Transverse colon (tissue), 4 donors: Measurements from ENCODE around the gene MYH10. TPM values are rescaled to one million over a fixed set of nuclear protein-coding genes. Genes with fewer than 3 reads are reported as not detected.
"Not testable (repeated sequence)": the region's sequence is repeated elsewhere in the genome, so short reads cannot be mapped to it uniquely, and the experiment has no call there.

Source experiments
- DNase-seq: peaks from one replicate; pipeline ENCODE4 v3.0.0-alpha.2; 2019
- H3K27ac ChIP-seq, 4 donors: fragments of 200-600 bp; sonication (generic); 2 replicates each; pipeline ENCODE4 v1.5.1; 2016 to 2018; ENCODE audit warnings: inconsistent platforms in 4 of 4
- H3K27me3 ChIP-seq: fragments of 200-600 bp; sonication (generic); 2 replicates; pipeline ENCODE4 v1.5.1; 2017; ENCODE audit warnings: inconsistent platforms
- H3K36me3 ChIP-seq, 4 donors: fragments of 200-600 bp; sonication (generic); 2 replicates each; pipeline ENCODE4 v1.5.1; 2017 to 2019; ENCODE audit warnings: inconsistent platforms in 4 of 4
- H3K4me1 ChIP-seq, 4 donors: fragments of 200-600 bp; sonication (generic); 2 replicates each; pipeline ENCODE4 v1.5.1; 2017 to 2020; ENCODE audit warnings: inconsistent platforms in 4 of 4
- H3K4me3 ChIP-seq, 4 donors: fragments of 200-600 bp; sonication (generic); 1 replicate in 1 of 4; 2 replicates in 3 of 4; pipeline versions ENCODE4 v1.5.1 to v1.6.1; 2017 to 2019; ENCODE audit warnings: inconsistent platforms in 4 of 4
- H3K9me3 ChIP-seq, 2 donors: fragments of 200-600 bp; sonication (generic); 2 replicates each; pipeline ENCODE4 v1.5.1; 2017 to 2019; ENCODE audit warnings: inconsistent platforms in 2 of 2
- CTCF ChIP-seq, 5 experiments: fragments of 200-600 bp in 3 of 5; fragments of 450-650 bp in 2 of 5; sonication (generic) in 3 of 5; IDR thresholded peaks; 1 replicate in 2 of 5; 2 replicates in 3 of 5; pipeline ENCODE4 v1.5.1; 2016 to 2017; ENCODE audit warnings: antibody characterized with exemption in 5 of 5, inconsistent platforms in 3 of 5, mild to moderate bottlenecking in 2 of 5, moderate library complexity in 1 of 5
- EP300 ChIP-seq: sonication (generic); formaldehyde crosslinking; IDR thresholded peaks from one replicate; pipeline ENCODE4 v1.6.1; 2017; ENCODE audit warnings: antibody characterized with exemption, low read depth
- POLR2A ChIP-seq: fragments of 450-650 bp; IDR thresholded peaks from one replicate; pipeline ENCODE4 v1.6.1; 2016; ENCODE audit warnings: antibody characterized with exemption, mild to moderate bottlenecking, moderate library complexity
- POLR2AphosphoS5 ChIP-seq, 3 donors: sonication (generic); formaldehyde crosslinking; IDR thresholded peaks; one replicate each; pipeline ENCODE4 v1.6.1; 2016; ENCODE audit warnings: antibody characterized with exemption in 3 of 3
- WGBS, 2 donors: methylation state at CpG; one replicate each; pipeline ENCODE4 v1.1.5; 2018; ENCODE audit warnings: low coverage in 1 of 2; 5-methylcytosine and 5-hydroxymethylcytosine counted together
- in situ Hi-C, 4 donors: fragments of 200-750 bp; cut with MboI; loops; one replicate each; pipeline versions ENCODE4 v1.15.0 to v1.15.1; 2017; ENCODE audit warnings: low sequenced_read_pairs in 3 of 4, low pct_ligation_motif_present in 1 of 4, low pct_unique_long_range_greater_than_20kb in 1 of 4
- intact Hi-C: fragments of 100-400 bp; cut with DNase I; formaldehyde crosslinking; loops from one replicate; pipeline ENCODE4 v1.15.1; 2023; ENCODE audit warnings: low total_unique reads
- total RNA-seq, 4 donors: library from RNA; depleted of rRNA; stranded (reverse); fragments of >200 nt; gene quantifications; one replicate each; pipeline ENCODE4 v1.1.0, GENCODE V29; 2016

Gene MYH10
- total RNA-seq, 4 donors from 2014 or later = 3.7 to 71.2 (median 8.3) TPM

- no peaks in the 10 kb centered on the region for H3K9me3 ChIP-seq
- intact Hi-C loops (no loop called here), in situ Hi-C loops (no loop called here)
- no peaks in the 10 kb centered on the region for H3K4me1 ChIP-seq
- H3K4me3 ChIP-seq = no peak overlapping the region
- no peak for DNase-seq
- 73 to 83% methylated on average over 4 of the region's 4 CpGs for WGBS, 2 donors
- H3K27me3 ChIP-seq = peaks cover 3% of the 10 kb centered on the region
- TF ChIP-seq CTCF (IDR thresholded peaks at IDR 0.05) = no peak
- no peak for TF ChIP-seq POLR2A
- TF ChIP-seq EP300 = no peak
- no peak for TF ChIP-seq POLR2AphosphoS5 (IDR thresholded peaks at IDR 0.05)
- H3K27ac ChIP-seq = no peak overlapping the region
- H3K36me3 ChIP-seq = no peaks in the 10 kb centered on the region
Observed at GRCh38 chr17:8662076-8662831, 31.7 kb upstream of the MYH10 start.

GRCh38 chr17:8660709-8661108 lies 30.2 kb upstream of the MYH10 start:
- H3K27me3 ChIP-seq, H3K36me3 ChIP-seq, intact Hi-C loops, H3K4me1 ChIP-seq, H3K4me3 ChIP-seq, in situ Hi-C loops, H3K9me3 ChIP-seq, H3K27ac ChIP-seq, DNase-seq: not testable (repeated sequence)

- Histone ChIP-seq H3K27ac (no peak overlapping the region), H3K27me3 (peaks cover 3% of the 10 kb centered on the region), H3K36me3 (no peaks in the 10 kb centered on the region), H3K9me3 (no peaks in the 10 kb centered on the region), H3K4me3 (no peak overlapping the region), H3K4me1 (no peaks in the 10 kb centered on the region)
- intact Hi-C loops = no loop called here
- WGBS, 2 donors = 75 to 81% methylated on average over 3 of the region's 3 CpGs
- TF ChIP-seq POLR2AphosphoS5 (IDR thresholded peaks at IDR 0.05) (no peak), CTCF (IDR thresholded peaks at IDR 0.05) (no peak), POLR2A (no peak), EP300 (no peak)
- no peak for DNase-seq
- in situ Hi-C loops = no loop called here
Observed at GRCh38 chr17:8659758-8660410, 29.4 kb upstream of the MYH10 start.

GRCh38 chr17:8658810-8659209 lies 28.3 kb upstream of the MYH10 start:
- Histone ChIP-seq H3K4me3 (no peak overlapping the region), H3K9me3 (no peaks in the 10 kb centered on the region), H3K36me3 (no peaks in the 10 kb centered on the region), H3K27me3 (peaks cover 3% of the 10 kb centered on the region), H3K4me1 (no peaks in the 10 kb centered on the region), H3K27ac (no peak overlapping the region)
- no peak for TF ChIP-seq EP300
- TF ChIP-seq CTCF (IDR thresholded peaks at IDR 0.05) = no peak
- TF ChIP-seq POLR2AphosphoS5 (IDR thresholded peaks at IDR 0.05) = no peak
- no peak for TF ChIP-seq POLR2A
- 87 to 95% methylated on average over 3 to 6 of the region's 6 CpGs for WGBS, 2 donors
- no peak for DNase-seq
- in situ Hi-C loops (no loop called here), intact Hi-C loops (no loop called here)
